NCI-H2171 (cell line): ENCODE measurements around the gene NSMF.
"Not testable (repeated sequence)": the region's sequence is repeated elsewhere in the genome, so short reads cannot be mapped to it uniquely, and the experiment has no call there.

Experiments
- DNase-seq: peaks from one replicate; lab custom pipeline; 2025; lab: John Stamatoyannopoulos, UW

The NSMF gene

DNA sequence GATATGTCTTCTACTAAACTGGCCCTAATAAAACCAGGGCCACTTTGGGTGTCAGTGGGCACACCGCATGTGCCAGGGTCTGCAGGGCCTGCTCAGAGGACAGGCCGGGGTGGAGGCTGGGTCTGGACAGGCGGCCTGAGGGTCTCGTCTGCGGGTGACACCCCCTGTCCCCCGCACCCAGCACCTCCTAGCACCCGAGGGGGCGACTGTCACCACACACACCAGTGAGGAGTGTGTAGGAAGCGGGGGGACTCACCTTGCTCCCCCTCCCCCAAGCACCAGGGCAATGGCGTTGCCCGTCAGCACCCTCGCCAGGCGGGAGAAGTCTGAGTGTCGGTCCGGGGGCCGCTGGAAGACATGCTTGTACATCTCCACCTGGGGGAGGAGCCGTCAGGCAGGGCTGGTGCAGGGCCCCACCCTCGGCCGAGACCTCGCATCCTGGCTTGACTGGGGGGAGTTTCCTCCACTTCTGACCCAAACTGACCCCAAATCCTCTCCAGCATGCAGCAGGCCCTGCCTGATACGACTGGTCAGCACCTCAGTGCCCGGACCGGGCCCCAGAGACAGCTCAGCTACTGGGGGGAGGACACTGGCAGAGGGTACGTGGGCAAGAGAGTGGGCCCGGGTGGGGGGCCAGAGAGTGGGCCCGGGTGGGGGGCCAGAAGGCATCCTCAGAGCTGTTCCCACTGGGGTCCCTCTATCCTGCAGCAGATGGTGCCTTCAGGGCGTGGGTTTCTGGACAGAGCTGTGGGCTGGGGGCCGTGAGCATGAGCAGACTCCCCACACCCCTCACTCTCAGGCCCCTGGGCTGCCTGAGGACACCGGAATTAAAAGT lies 18.9 kb upstream of the NSMF start:
- no peak for DNase-seq

DNA sequence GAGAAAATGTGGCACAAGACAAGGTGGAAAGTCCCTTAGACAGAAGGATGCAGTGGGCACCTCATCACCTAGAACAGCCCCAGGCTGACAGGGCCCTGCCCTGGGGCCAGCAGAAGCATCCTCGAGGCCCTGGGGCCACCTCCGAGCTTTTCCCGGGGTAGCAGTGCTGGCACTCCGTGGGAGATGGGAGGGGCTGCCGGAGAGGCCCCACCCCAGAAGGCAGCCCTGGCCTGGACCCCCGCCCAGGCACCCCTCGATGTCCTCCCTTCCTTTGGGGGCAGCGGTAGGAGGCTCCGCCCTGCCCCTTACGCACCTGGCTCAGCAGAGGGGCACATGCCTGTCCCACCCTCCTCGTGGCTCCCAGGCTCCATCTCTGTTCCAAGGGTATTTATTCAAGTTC lies 17.7 kb upstream of the NSMF start:
- no peak for DNase-seq

DNA sequence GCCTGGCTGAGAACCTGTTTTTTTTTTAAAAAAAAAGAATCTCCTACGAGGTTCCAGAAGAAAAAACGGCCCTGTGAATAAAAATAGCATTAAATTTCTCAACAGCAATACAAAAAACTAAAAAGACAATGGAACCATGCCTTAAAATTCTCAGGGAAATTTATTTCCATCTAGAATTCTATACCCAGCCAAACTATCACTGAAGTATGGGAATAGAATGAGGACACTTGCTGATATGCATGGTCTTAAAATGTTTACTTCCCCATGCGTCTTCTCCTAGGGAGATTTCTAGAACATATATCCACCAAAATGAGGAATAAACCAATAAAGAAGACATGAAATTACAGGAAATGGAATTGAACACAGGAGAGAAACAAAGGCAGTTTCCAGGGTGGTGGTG lies 16.5 kb upstream of the NSMF start:
- DNase-seq = no peak

DNA sequence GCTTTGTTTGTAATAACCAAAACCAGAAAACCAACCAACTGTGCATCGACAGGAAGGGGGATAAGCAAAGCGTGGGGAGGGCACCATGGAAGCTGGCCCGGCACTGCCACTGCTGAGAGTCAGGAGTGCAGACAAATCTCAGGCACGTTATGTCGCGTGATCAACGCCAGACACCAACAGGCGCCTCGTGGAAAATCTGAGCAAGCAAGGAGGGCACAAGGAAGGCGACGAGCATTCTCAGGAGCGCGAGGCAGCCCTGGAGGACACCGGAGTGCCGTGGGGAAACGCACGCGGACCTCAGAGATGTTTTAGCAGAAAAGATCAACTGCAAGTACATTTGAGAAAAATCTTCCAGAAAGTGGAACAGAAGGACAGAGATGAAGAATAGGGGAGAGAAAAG lies 15.1 kb upstream of the NSMF start:
- DNase-seq = no peak

DNA sequence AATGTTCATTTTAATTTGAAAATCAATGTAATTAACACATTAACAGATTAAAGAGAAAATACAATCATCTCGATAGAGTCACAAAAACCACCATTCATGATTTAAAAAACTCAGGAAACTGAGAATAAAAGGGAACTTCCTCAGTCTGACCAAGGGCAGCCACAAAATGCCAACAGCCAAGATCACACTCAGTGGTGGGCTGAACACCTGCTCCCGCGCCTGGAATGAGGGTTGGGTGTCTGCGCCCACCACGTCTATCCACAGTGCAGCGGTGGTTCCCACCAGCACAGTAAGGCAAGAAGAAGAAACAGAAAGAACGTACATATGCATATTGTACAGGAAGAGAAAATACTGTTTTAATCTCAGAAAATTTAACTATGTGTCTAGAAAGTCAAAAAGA lies 11.7 kb upstream of the NSMF start:
- no peak for DNase-seq

DNA sequence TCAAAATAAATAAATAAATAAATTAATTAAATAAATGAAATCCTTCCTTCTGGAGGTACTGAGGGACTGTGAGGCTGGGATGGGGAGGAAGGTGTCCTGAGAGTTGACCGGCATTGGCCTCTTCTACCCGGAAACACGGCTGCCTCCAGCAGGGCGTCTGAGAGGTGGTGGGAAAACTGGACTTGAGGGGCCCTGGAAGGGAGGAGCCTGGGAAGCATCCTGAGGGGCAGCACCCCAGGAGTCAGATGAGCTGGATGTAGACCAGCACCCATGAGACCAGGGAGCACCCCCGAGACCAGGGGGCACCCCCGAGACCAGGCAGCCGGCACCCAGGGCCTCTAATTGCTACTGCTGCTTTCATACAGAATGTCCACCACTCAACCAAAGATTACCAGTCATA lies 8.8 kb upstream of the NSMF start:
- no peak for DNase-seq

DNA sequence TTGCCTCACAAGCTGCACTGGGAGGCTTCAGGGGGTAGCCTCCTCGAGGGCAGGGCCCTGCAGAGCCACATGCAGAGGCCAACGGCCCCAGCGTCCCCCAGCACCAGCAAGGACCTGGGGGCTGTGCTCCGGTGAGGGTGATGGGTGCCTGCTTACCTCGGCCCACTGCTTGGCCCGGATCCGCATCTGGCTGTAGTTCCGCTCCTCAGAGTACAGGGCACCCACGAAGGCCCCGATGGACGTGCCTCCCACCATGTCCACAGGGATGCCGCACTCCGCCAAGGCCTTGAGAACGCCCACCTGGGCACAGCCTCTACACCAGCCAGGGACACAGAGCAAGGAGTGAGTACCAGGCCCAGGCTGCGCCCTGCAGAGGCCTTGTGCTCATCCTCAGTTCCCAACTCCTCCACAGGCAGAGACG lies 8.0 kb upstream of the NSMF start:
- no peak for DNase-seq

DNA sequence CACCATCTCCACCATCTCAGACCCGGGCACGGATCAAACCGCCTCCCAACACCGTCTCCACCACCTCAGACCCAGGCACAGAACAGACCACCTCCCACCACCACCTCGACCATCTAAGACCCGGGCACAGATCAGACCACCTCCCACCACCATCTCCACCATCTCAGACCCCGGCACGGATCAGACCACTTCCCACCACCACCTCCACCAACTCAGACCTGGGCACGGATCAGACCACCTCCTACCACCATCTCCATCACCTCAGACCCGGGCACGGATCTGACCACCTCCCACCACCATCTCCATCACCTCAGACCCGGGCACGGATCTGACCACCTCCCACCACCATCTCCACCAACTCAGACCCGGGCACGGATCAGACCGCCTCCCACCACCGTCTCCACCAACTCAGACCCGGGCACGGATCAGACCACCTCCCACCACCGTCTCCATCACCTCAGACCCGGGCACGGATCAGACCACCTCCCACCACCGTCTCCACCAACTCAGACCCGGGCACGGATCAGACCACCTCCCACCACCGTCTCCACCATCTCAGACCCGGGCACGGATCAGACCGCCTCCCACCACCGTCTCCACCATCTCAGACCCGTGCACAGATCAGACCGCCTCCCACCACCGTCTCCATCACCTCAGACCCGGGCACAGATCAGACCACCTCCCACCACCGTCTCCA lies 7.4 kb upstream of the NSMF start:
- not testable (repeated sequence) for DNase-seq

DNA sequence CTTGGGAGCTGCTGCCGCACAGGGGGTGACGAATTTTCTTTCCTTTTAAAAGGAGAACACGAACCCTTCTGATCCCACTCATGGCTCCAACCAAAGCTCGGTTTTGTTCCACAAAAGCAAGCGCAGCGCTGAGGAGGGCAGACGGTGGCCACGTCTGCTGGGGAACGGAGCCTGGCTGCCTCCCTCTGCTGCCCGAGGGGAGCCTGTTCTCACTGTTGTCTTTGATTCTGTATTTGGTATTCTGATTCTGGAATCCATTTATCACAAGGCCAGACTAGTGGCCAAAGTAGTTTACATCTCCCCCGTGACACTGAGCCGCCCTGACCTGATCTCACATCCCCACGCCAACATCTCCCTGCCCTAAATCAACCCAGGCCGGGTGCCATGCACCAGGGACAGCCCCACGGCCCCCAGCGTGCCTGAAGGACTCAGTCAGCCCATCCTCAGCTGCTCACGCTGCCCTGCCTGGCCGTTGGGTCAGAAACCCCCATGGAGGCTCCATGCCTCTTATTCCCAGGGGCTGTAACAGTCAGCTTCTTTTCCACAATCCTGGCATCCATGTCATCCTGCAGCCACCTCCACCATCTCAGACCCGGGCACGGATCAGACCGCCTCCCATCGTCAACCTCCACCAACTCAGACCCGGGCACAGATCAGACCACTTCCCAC lies 6.7 kb upstream of the NSMF start:
- DNase-seq = no peak

DNA sequence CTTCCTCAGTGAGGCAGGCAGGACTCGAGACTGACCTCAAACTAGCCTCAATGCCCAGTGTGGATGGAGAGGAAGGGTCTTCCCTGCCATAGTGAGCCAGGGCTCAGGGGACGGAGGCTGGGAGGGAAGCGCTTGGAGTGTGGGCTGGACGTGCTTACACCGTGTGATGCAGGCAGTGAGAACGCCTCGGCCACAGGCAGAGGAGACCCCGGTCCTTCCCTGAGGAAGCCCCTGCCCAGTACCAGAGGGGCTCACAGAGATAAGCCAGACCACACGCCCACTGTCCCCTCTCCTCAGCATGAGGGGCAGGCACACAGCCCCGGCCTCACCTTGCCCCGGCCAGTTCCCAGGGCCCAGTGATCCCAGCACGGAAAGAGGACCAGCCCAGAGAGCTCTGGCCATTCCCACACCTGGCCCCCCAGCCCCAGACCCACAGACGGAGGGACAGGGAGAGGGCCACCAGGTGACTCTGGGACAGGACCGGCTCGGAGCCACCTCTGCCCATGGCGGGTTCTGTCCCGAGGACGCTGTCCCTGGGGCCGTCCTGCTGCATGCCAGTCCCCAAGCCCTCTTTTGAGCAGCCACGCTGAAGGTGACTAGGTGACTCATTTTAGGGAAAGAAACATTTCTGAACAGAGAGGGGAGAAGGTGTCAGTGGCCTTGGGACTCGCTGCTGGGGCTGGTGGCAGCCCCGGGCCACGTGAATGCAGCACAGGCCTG lies 6.0 kb upstream of the NSMF start:
- DNase-seq = no peak

DNA sequence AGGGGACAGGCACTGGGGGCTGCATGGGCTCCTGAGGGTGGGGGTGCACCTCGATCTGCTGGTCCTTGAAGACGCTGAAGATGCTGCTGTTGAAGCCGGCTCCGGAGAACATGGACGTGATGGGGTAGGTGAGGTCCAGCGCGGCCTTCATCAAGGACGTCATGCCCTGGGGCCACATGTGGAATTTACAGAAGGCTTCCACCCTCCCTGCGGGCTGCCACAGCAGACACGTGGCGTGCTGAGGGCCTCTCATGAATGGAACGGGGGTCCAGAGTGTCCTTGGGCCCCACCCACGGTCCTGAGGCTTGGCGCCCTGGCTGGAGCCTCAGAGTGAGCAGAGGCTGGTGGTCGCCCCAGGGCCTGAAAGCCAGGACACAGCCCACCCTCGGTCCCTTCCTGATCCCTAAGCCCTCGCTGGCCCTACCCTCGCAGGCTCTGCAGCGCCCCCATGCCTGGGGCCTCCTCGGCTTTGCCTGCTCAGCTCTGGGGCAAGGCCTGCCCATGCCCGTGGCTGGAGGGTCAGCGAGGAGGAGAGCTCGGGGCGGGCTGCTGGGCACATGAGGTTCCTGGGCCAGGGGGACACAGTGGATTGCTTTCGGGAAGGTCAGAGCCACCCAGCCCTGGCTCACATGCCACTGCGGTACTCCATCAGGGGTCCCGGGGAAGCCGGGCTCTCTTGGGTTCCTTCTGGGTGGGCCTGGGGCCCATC lies 5.3 kb upstream of the NSMF start:
- DNase-seq = no peak

DNA sequence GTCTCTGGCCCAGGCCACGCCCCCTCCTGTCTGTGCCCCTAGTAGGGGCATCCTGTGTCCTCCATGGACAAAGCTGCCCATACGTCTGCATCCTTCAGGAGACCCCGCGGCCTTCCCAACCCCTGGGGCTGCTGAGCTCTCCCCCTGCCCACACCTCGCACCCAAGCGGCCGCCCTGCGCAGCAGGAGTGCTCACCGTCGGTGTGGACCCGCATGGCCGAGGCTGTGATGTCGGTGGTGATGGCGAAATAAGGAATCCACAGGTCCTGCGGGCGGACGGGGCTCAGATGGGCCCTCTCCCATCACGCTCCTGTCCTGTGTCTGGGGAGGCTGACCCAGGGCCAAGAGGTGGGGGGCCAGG lies 4.8 kb upstream of the NSMF start:
- DNase-seq = no peak

DNA sequence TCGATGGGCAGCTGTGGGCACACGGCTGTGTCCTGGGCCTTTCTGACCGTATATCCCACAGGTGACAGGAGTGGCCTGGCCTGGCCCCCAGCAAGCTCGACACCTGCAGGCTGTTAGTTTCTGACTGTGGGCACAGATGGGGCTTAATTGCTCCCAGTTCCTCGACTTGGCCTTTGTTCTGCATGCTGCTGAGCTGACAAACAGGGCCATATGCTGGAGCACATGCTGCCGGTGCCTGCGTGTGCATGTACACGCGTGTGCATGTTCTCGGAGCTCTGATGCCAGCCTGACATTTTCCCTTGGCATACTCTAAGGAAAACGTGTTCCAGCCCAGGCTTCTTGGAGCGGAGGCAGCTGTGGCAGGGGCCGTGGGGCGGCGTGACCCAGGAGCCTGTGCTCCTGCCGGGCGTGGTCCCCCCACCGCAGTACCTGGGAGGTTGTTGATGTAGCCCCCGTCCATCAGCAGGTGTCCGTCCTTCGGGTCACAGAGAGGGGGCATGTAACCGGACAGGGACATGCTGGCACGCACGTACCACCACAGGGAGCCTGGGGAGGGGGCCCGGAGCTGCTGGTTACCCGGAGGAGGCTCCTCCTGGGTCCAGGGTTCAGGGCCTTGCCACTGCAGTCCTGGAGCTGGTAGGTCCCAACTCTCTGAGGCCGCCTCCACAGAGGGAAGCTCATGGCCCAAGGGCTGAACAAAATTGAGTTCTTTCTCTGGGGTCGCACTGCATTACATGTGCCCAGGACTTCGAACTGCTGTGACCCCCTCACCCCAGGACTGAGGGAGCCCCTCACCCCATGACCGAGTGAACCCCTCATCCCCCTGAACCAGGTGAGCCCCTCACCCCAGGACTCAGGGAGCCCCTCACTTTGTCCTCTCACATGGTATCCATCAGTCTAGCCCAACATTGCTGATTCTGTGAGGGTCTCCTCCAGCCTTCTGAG lies 4.1 kb upstream of the NSMF start:
- DNase-seq = peak; percentile 66

DNA sequence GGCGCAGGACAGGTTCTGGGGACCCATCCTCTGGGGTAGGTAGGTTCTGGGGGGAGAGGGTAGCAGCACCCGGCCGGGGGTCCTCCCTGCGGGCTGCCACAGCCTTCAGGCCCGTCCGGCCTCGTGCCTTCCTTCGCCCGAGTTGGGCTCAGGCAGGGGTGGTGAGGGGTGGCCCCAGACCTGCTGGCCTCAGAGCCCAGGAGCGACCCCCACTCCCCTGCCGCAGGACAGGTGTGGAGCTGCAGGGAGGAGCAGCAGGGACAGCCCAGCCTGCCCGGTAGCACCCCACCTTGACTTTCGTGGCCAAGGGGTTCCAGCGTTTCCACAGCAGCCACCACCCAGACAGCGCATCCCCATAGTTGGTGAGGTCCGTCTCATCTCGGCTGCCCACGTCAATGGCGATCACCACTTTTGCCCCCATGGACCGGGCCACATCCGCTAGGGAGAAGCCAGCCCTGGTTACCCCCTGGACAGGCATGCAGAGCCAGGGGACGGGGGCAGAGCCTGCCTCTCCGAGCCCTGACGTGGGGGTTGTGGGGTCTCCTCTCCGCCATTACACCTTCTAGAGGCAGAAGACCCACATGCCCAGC lies 3.4 kb upstream of the NSMF start:
- DNase-seq = no peak

DNA sequence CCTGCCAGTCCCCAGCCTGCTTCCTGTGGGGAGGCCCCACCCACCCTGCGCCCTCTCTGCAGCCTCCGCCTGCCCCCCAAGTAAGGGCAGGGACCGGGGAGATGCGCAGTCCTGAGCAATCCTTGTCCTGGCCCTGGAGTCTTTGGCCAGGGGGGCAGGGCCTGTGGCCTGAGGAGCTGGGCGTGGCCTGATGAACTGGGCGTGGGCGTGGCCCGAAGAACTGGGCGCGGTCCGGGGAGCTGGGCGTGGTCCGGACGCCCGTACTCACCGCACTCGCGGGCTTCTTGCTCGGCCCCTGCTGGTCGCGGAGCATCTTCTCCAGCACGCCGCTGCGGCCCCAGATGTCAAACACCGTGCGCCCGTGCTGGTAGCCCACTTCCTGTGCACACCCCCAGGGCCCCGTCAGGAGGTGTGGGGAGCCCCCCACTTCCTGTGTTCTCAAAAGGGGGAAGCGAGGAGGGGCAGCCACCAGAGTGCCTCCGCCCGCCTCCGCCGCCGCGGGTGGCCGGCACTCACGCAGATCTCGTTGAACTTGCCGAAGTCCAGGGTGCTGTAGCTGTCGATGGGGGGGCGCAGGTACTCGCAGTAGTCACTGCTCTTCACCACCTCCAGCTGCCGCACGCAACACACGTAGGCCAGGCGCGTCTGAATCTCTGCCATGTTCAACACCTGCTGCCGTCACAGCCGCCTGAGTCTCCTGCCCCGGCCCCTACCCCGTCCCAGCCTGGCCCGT lies 2.7 kb upstream of the NSMF start:
- no peak for DNase-seq

DNA sequence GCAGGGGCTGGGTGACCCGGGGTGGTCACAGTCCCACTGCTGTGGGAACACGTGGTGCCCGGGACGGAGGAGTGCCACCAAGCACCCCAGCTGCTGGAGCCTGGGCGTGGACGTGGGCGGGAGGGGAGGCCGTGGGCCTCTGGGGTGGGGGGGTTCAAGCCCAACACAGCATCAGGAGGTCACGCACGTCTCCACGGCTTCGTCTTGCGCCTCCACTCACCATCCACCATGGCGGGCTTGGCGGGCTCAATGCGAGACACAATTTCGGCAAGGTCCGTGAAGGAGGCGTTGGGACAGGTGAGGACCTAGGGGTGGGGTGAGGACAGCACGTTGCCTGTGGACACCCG lies 2.2 kb upstream of the NSMF start:
- no peak for DNase-seq

DNA sequence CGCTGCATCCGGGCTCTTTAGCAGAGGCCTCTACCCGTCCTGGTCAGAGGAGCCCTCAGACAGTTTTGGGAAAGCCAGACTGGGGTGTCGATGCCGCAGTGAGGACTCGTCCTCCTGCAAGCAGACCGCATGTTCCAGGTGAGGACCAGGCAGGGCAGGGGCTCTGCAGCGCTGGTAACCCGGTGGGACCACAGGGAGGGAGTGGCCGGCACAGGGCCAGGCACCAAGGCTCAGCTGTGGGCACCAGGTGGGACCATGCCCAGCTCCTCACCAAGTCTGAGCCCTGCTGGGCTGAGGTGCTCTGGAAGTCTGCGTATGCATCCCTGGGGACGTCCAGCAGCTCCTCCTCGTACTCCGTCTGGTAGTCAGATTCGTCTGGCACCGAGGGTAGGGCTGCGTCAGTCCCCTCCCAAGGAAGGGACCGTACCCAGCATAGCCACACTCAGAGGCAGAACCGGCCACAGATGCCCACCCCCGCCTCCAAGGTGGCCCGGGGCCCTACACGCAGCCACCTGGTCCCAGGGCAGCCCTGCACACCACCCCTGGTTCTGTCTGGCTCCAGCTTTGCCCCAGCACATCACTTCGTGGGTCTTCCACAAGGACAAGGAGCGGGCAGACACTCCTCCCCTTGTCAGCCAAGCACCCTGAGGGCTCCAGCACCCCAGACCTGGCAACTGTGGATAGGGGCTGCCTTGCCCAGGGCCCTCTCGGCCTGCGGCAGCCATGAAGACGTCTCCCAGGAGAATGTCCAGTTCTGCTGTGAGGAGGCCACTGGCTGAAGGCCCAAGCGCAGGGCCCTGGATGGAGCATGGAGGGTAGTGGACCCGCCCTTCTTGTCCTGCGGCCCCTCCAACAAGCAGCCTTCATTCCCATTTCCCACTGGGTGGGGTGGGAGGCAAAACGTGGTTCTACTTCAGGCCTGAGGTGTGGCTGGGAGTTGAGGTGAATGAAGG lies 1.5 kb upstream of the NSMF start:
- no peak for DNase-seq

DNA sequence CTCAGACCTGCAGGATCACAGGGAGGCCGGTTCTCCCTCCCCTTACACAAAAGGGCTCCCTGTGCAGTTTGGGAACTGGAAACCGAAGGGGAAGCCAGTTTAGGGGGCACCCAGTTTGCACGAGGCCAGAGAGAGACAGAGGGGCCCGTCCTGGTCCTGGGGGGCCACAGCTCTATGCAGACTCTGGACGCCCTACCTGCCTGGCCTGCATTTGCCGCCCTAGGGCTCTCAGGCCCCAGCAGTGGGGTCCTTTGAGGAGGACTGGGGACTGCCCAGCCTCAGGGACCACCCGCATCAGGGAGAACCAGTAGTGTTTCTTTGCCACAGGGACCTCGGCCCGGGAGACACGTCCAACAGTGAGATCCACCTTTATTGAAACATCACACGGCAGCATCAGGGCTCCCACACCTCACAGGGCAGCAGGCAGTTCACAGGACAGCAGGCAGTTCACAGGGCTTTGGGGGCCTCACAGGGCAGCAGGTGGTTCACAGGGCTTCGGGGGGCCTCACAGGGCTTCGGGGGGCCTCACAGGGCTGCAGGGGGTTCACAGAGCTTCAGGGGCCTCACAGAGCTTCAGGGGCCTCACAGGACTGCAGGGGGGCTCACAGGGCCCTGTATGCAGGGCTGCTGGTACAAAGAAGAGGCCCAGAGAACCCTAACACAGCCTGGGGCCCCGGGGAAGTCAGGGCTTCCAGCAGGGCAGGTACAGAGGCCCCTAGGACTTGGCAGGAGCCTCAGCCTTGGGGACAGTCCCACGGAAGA lies 648 bp upstream of the NSMF start:
- DNase-seq = no peak
